ENCODE results near the gene CASS4.

GRCh38 chr20:56368351-56369134, 43.5 kb upstream of the CASS4 start:
- TF ChIP-seq, protein P1, sequence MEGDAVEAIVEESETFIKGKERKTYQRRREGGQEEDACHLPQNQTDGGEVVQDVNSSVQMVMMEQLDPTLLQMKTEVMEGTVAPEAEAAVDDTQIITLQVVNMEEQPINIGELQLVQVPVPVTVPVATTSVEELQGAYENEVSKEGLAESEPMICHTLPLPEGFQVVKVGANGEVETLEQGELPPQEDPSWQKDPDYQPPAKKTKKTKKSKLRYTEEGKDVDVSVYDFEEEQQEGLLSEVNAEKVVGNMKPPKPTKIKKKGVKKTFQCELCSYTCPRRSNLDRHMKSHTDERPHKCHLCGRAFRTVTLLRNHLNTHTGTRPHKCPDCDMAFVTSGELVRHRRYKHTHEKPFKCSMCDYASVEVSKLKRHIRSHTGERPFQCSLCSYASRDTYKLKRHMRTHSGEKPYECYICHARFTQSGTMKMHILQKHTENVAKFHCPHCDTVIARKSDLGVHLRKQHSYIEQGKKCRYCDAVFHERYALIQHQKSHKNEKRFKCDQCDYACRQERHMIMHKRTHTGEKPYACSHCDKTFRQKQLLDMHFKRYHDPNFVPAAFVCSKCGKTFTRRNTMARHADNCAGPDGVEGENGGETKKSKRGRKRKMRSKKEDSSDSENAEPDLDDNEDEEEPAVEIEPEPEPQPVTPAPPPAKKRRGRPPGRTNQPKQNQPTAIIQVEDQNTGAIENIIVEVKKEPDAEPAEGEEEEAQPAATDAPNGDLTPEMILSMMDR (conservative IDR thresholded peaks at IDR 0.05 in 1 of 2, IDR thresholded peaks at IDR 0.05 in 1 of 2; ENCODE audit: extremely low read depth in 1 of 2, insufficient read depth in 1 of 2, low read depth in 1 of 2, low read length in 2 of 2): no peak
- no peak for TF ChIP-seq EZH2 (IDR thresholded peaks at IDR 0.05; ENCODE audit: borderline replicate concordance, low read length)

Data from mammary epithelial cell (primary cell).